ENCODE data around the gene PLA2G6.

DNA sequence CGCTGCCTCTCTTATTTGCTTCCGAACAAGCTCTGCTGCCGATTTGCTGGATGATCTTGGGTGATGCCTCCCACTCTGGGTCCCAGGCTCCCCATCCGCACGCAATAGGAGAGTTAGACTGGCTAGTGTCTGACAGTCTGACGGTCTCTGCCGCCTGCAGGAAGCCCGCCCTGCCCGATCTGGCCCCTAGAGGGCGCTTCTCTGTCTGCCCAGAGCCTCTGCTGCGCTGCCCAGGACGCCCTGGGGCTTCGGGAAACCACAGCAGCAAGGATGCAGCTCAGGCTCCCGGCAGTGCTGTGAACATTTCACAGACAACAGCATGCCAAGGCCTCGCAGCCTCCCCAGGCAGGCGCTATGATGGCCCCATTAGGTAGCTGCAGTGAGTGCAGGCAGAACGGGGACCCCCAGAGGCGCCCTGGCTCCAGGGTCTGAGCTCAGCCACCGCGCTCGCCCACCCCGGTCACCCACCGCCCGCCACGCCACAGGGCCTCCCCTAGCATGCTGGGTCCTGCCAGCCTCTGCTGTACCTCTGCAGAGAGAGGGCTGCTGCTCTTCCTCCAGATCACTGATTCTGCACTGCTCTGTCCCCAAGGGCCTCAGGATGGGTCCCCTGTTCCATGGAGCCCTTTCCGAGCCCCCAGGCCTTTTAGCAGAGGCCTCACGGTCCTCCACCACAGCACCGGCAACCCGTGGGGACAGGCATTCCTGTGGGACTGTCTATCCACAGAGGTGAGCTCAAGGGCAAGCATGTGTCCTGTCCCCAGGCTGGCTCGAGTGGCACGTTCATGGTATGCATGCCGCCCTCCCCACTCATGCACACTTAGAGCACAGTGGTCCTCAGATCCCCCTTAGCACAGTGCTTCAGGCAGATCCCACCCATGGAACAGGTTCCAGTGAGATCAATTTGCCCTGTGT lies 66.9 kb downstream of the PLA2G6 start:
- TF ChIP-seq POLR2A (IDR thresholded peaks at IDR 0.05; ENCODE audit: low read depth, low read length), result no peak
- TF ChIP-seq POLR2AphosphoS5 (IDR thresholded peaks at IDR 0.05; ENCODE audit: low read depth, low read length), result no peak
- no peak for TF ChIP-seq TAF1 (IDR thresholded peaks at IDR 0.05; ENCODE audit: low read depth, low read length)
- no peak for TF ChIP-seq PAX5 (IDR thresholded peaks at IDR 0.05; ENCODE audit: insufficient read depth, low read length, severe bottlenecking)
- TF ChIP-seq POU2F2 (IDR thresholded peaks at IDR 0.05; ENCODE audit: low read depth, low read length), result 0 out of 2 replicates have a peak, but pooled peaks have one; percentile 33
